Measurements from ENCODE around the gene FBXO42. TPM values are rescaled to one million over a fixed set of nuclear protein-coding genes. Genes with fewer than 3 reads are reported as not detected.

FBXO42 gene
- 10 to 100 TPM; 17.6 to 20.0 TPM for total RNA-seq
- 21.1 TPM for polyA plus RNA-seq (2013, experiment 1 of 2)
- 20.9 TPM for polyA plus RNA-seq (2013, experiment 2 of 2)
- long read RNA-seq, experiment 1, full-length matches to known transcripts: 4 of 8 reads
- long read RNA-seq, experiment 1, partial matches to known transcripts: 2 of 8 reads
- long read RNA-seq, experiment 1, other reads (novel, unspliced or antisense): 2 of 8 reads
- long read RNA-seq, experiment 2, full-length matches to known transcripts: 28 of 50 reads
- long read RNA-seq, experiment 2, partial matches to known transcripts: 2 of 50 reads
- long read RNA-seq, experiment 2, other reads (novel, unspliced or antisense): 20 of 50 reads
- long read RNA-seq, experiment 3, full-length matches to known transcripts: 71 of 129 reads
- long read RNA-seq, experiment 3, partial matches to known transcripts: 2 of 129 reads
- long read RNA-seq, experiment 3, other reads (novel, unspliced or antisense): 56 of 129 reads
- long read RNA-seq, experiment 4, full-length matches to known transcripts: 7 of 16 reads
- long read RNA-seq, experiment 4, partial matches to known transcripts: 5 of 16 reads
- long read RNA-seq, experiment 4, other reads (novel, unspliced or antisense): 4 of 16 reads

GRCh38 chr1:16351994-16352841 lies at the start of gene FBXO42:
TSS of gene FBXO42 (minus strand) at chr1:16352480. CDS start at chr1:16315418, 37,062 bp downstream.
- DNase-seq: peak; percentile 98
- H3K9ac ChIP-seq (ENCODE audit: extremely low read depth, low read length, poor library complexity, severe bottlenecking): peak within 1 kb of the TSS; percentile 62
- H3K9me3 ChIP-seq (ENCODE audit: control insufficient read depth, low read length): no peaks in the 10 kb centered on the region
- H3K36me3 ChIP-seq (ENCODE audit: control insufficient read depth, insufficient read depth, low read length): no peaks in the 10 kb centered on the region
- WGBS, 2 experiments (ENCODE audit: insufficient coverage in 1 of 2, insufficient read length in 1 of 2): 1 to 6% methylated on average over 18 to 81 of the region's 81 CpGs
- peak within 1 kb of the TSS; percentile 96 for H3K4me3 Mint-ChIP-seq
- peaks cover 10% of the 10 kb centered on the region for H3K4me1 Mint-ChIP-seq
- peak within 1 kb of the TSS; percentile 97 for H3K27ac Mint-ChIP-seq
- H3K36me3 Mint-ChIP-seq (ENCODE audit: low read depth): no peaks in the 10 kb centered on the region
- TF ChIP-seq CTCF (conservative IDR thresholded peaks at IDR 0.05): peak; percentile 67
- peak within 1 kb of the TSS; percentile 88 for H3K27ac ChIP-seq (ENCODE audit: low read depth, low read length)
- H3K9me3 Mint-ChIP-seq: no peaks in the 10 kb centered on the region
- no peaks in the 10 kb centered on the region for H3K27me3 ChIP-seq (ENCODE audit: control insufficient read depth, insufficient read depth, low read length, poor library complexity, severe bottlenecking)
- H3K4me1 ChIP-seq (ENCODE audit: control insufficient read depth, insufficient read depth, low read length): no peaks in the 10 kb centered on the region
- H3K4me3 ChIP-seq (ENCODE audit: low read length): peak within 1 kb of the TSS; percentile 93
- no peaks in the 10 kb centered on the region for H3K27me3 Mint-ChIP-seq (ENCODE audit: insufficient read depth)

- H3K9ac ChIP-seq (ENCODE audit: extremely low read depth, low read length, poor library complexity, severe bottlenecking): no peak overlapping the region
- Mint-ChIP-seq H3K27me3 (ENCODE audit: insufficient read depth) (no peaks in the 10 kb centered on the region), H3K4me3 (no peak overlapping the region), H3K36me3 (ENCODE audit: low read depth) (peaks cover 29% of the 10 kb centered on the region), H3K4me1 (no peaks in the 10 kb centered on the region), H3K27ac (no peak overlapping the region), H3K9me3 (no peaks in the 10 kb centered on the region)
- H3K4me3 ChIP-seq (ENCODE audit: low read length): no peak overlapping the region
- DNase-seq: no peak
- H3K9me3 ChIP-seq (ENCODE audit: control insufficient read depth, low read length): no peaks in the 10 kb centered on the region
- no peak for TF ChIP-seq CTCF (conservative IDR thresholded peaks at IDR 0.05)
- H3K36me3 ChIP-seq (ENCODE audit: control insufficient read depth, insufficient read depth, low read length): peaks cover 38% of the 10 kb centered on the region
- no peaks in the 10 kb centered on the region for H3K4me1 ChIP-seq (ENCODE audit: control insufficient read depth, insufficient read depth, low read length)
- H3K27me3 ChIP-seq (ENCODE audit: control insufficient read depth, insufficient read depth, low read length, poor library complexity, severe bottlenecking): no peaks in the 10 kb centered on the region
- WGBS, 2 experiments (ENCODE audit: insufficient coverage in 1 of 2, insufficient read length in 1 of 2): 94 to 100% methylated on average over 3 to 5 of the region's 5 CpGs
- H3K27ac ChIP-seq (ENCODE audit: low read depth, low read length): peak overlapping the region; percentile 32
Observed at GRCh38 chr1:16398371-16398953, 46.2 kb upstream of the FBXO42 start.

GRCh38 chr1:16397120-16397519 lies 44.8 kb upstream of the FBXO42 start:
- no peak overlapping the region for H3K4me3 Mint-ChIP-seq
- H3K36me3 Mint-ChIP-seq (ENCODE audit: low read depth): peaks cover 30% of the 10 kb centered on the region
- no peak for DNase-seq
- no peak for TF ChIP-seq CTCF (conservative IDR thresholded peaks at IDR 0.05)
- H3K27ac Mint-ChIP-seq: no peak overlapping the region
- Histone ChIP-seq H3K4me1 (ENCODE audit: control insufficient read depth, insufficient read depth, low read length) (no peaks in the 10 kb centered on the region), H3K36me3 (ENCODE audit: control insufficient read depth, insufficient read depth, low read length) (peaks cover 38% of the 10 kb centered on the region), H3K27ac (ENCODE audit: low read depth, low read length) (no peak overlapping the region), H3K4me3 (ENCODE audit: low read length) (no peak overlapping the region), H3K27me3 (ENCODE audit: control insufficient read depth, insufficient read depth, low read length, poor library complexity, severe bottlenecking) (no peaks in the 10 kb centered on the region), H3K9ac (ENCODE audit: extremely low read depth, low read length, poor library complexity, severe bottlenecking) (no peak overlapping the region), H3K9me3 (ENCODE audit: control insufficient read depth, low read length) (no peaks in the 10 kb centered on the region)
- H3K4me1 Mint-ChIP-seq: peaks cover 11% of the 10 kb centered on the region
- no peaks in the 10 kb centered on the region for H3K27me3 Mint-ChIP-seq (ENCODE audit: insufficient read depth)
- no peaks in the 10 kb centered on the region for H3K9me3 Mint-ChIP-seq
- WGBS, 2 experiments (ENCODE audit: insufficient coverage in 1 of 2, insufficient read length in 1 of 2): 86 to 89% methylated on average over 4 to 5 of the region's 5 CpGs
